ENCODE measurements around the gene ADIPOR1. TPM values are rescaled to one million over a fixed set of nuclear protein-coding genes. Genes with fewer than 3 reads are reported as not detected.
"Not testable (repeated sequence)": the region's sequence is repeated elsewhere in the genome, so short reads cannot be mapped to it uniquely, and the experiment has no call there.

ADIPOR1 gene
- total RNA-seq, 1 donor from 2014 or later = 178 TPM

- TF ChIP-seq, protein P1, sequence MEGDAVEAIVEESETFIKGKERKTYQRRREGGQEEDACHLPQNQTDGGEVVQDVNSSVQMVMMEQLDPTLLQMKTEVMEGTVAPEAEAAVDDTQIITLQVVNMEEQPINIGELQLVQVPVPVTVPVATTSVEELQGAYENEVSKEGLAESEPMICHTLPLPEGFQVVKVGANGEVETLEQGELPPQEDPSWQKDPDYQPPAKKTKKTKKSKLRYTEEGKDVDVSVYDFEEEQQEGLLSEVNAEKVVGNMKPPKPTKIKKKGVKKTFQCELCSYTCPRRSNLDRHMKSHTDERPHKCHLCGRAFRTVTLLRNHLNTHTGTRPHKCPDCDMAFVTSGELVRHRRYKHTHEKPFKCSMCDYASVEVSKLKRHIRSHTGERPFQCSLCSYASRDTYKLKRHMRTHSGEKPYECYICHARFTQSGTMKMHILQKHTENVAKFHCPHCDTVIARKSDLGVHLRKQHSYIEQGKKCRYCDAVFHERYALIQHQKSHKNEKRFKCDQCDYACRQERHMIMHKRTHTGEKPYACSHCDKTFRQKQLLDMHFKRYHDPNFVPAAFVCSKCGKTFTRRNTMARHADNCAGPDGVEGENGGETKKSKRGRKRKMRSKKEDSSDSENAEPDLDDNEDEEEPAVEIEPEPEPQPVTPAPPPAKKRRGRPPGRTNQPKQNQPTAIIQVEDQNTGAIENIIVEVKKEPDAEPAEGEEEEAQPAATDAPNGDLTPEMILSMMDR (IDR thresholded peaks at IDR 0.05; ENCODE audit: insufficient read depth, low read length, severe bottlenecking) = no peak
- H3K27me3 ChIP-seq (ENCODE audit: control insufficient read depth, insufficient read depth, low read length) = no peaks in the 10 kb centered on the region
- H3K4me3 ChIP-seq (ENCODE audit: low read depth, low read length) = no peak overlapping the region
- no peak for FAIRE-seq
- DNase-seq (ENCODE audit: low read depth) = peak; percentile 68
- peaks cover 20% of the 10 kb centered on the region for H3K36me3 ChIP-seq (ENCODE audit: control insufficient read depth, insufficient read depth, low read length)
Measured at GRCh38 chr1:202940561-202940960, 17.6 kb downstream of the ADIPOR1 start.

DNA sequence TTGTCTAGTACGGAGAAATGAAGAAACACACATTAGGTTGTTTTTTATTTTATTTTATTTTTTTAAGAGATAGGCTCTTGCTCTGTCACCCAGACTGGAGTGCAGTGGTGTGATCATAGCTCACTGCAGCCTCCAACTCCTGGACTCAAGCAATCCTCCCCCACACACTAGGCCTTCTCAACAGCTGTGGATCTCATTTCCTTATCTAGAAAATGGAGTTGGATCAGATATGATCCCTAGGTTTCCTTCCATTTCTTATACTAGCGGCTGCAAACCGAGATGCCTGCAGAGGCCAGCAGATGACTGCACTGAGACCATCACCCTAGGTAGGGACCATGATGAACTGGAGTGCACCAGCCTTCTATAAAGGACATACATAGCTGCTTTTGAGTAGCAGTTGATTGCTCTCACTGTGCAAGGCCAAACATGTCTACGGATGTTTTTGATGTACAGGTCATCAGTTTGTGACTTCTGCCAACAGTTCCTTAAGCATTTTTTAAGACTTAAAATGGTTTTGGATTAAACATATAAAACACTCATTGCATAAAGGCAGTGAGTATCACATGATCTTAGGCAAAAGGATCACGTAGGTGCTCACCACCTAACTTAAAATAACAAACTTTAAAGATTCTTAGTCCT is 19.7 kb downstream of the ADIPOR1 start:
- FAIRE-seq = no peak

DNA sequence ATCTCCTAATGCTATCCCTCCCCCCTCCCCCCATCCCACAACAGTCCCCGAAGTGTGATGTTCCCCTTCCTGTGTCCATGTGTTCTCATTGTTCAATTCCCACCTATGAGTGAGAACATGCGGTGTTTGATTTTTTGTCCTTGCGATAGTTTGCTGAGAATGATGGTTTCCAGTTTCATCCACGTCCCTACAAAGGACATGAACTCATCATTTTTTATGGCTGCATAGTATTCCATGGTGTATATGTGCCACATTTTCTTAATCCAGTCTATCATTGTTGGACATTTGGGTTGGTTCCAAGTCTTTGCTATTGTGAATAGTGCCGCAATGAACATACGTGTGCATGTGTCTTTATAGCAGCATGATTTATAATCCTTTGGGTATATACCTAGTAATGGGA is 21.7 kb downstream of the ADIPOR1 start:
- DNase-seq (ENCODE audit: low read depth); H3K27me3 ChIP-seq (ENCODE audit: control insufficient read depth, insufficient read depth, low read length); H3K4me3 ChIP-seq (ENCODE audit: low read depth, low read length); H3K36me3 ChIP-seq (ENCODE audit: control insufficient read depth, insufficient read depth, low read length); FAIRE-seq: not testable (repeated sequence)

More for the DNA sequence above, 19.7 kb downstream of the ADIPOR1 start:
- Histone ChIP-seq H3K4me3 (ENCODE audit: low read depth, low read length) (no peak overlapping the region), H3K36me3 (ENCODE audit: control insufficient read depth, insufficient read depth, low read length) (peaks cover 9% of the 10 kb centered on the region), H3K27me3 (ENCODE audit: control insufficient read depth, insufficient read depth, low read length) (no peaks in the 10 kb centered on the region)
- DNase-seq (ENCODE audit: low read depth) = peak; percentile 51
- TF ChIP-seq, protein P1 (IDR thresholded peaks at IDR 0.05; ENCODE audit: insufficient read depth, low read length, severe bottlenecking) = no peak

- TF ChIP-seq, protein P1 (IDR thresholded peaks at IDR 0.05; ENCODE audit: insufficient read depth, low read length, severe bottlenecking) = no peak
- Histone ChIP-seq H3K4me3 (ENCODE audit: low read depth, low read length) (no peak overlapping the region), H3K36me3 (ENCODE audit: control insufficient read depth, insufficient read depth, low read length) (no peaks in the 10 kb centered on the region), H3K27me3 (ENCODE audit: control insufficient read depth, insufficient read depth, low read length) (no peaks in the 10 kb centered on the region)
- FAIRE-seq (no peak), DNase-seq (ENCODE audit: low read depth) (no peak)
Measured at GRCh38 chr1:202935844-202936243, 22.3 kb downstream of the ADIPOR1 start.

GRCh38 chr1:202934755-202935154 is 23.4 kb downstream of the ADIPOR1 start:
- no peak overlapping the region for H3K4me3 ChIP-seq (ENCODE audit: low read depth, low read length)
- H3K27me3 ChIP-seq (ENCODE audit: control insufficient read depth, insufficient read depth, low read length) = no peaks in the 10 kb centered on the region
- FAIRE-seq (no peak), DNase-seq (ENCODE audit: low read depth) (no peak)
- no peaks in the 10 kb centered on the region for H3K36me3 ChIP-seq (ENCODE audit: control insufficient read depth, insufficient read depth, low read length)
- TF ChIP-seq, protein P1 (IDR thresholded peaks at IDR 0.05; ENCODE audit: insufficient read depth, low read length, severe bottlenecking) = no peak

- H3K4me3 ChIP-seq (ENCODE audit: low read depth, low read length) = no peak overlapping the region
- FAIRE-seq = no peak
- H3K27me3 ChIP-seq (ENCODE audit: control insufficient read depth, insufficient read depth, low read length) = no peaks in the 10 kb centered on the region
- H3K36me3 ChIP-seq (ENCODE audit: control insufficient read depth, insufficient read depth, low read length) = no peaks in the 10 kb centered on the region
- DNase-seq (ENCODE audit: low read depth) = no peak
- TF ChIP-seq, protein P1 (IDR thresholded peaks at IDR 0.05; ENCODE audit: insufficient read depth, low read length, severe bottlenecking) = no peak
Measured at GRCh38 chr1:202932476-202932875, 25.6 kb downstream of the ADIPOR1 start.
